Middle frontal gyrus (tissue), 1 donor: Measurements from ENCODE around the gene PDAP1.
"Not testable (repeated sequence)": the region's sequence is repeated elsewhere in the genome, so short reads cannot be mapped to it uniquely, and the experiment has no call there.

ENCODE experiments used
- DNase-seq: peaks from one replicate; pipeline ENCODE4 v3.0.0-alpha.2; 2015; ENCODE audit warnings: low spot score; ENCODE audit errors: extremely low spot score

The PDAP1 gene

GRCh38 chr7:99379693-99380031, 28.7 kb downstream of the PDAP1 start:
- DNase-seq = not testable (repeated sequence)

- no peak for DNase-seq
These were observed 29.3 kb downstream of the PDAP1 start for GRCh38 chr7:99379043-99379577.

DNA sequence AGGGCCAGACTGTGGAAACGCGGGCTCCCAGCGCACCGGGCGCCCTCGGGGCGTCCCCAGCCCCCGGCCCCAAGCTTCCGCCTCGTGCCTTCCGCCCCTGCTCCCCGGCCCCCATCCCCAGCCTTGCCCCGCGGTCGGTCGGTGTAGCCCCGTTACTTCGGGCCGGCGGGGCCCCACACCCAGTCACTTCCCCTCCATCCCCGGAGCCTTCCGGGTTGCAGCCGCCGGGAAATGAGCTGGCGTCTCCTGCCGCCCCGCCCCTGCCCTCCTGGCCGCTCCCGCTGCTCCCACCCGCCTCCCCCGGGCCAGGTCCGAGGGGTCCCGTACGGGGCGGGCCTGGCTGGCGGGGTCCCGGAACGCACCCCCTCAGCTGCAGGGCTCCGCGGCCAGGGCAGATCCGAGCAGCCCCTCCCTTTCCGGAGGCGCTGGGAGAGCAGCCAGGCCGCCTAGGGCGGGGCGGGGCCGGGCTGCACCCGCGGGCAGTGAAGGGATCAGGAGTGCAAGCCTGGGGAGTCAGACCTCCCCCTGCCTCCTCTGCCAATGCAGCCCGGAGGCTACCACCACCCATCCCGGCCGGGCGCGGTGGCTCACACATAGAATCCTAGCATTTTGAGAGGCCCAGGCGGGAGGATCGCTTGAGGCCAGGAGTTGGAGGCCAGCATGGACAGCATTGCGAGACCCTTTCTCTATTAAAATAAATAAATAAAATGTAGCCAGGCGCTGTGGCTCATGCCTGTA, 33.2 kb downstream of the PDAP1 start:
- no peak for DNase-seq

- no peak for DNase-seq
These were observed 34.0 kb downstream of the PDAP1 start, which contains the start of gene ARPC1B for GRCh38 chr7:99374111-99375064. Gene ARPC1B (plus strand): TSS chr7:99374730. CDS start chr7:99385715, 10,985 bp downstream.

GRCh38 chr7:99373091-99374066, 35.0 kb downstream of the PDAP1 start:
- DNase-seq = no peak

- DNase-seq = no peak
These were observed 35.9 kb downstream of the PDAP1 start for GRCh38 chr7:99372275-99373090.

GRCh38 chr7:99371376-99371920, 36.9 kb downstream of the PDAP1 start:
- DNase-seq = no peak

GRCh38 chr7:99369767-99370391, 38.5 kb downstream of the PDAP1 start:
- no peak for DNase-seq

DNA sequence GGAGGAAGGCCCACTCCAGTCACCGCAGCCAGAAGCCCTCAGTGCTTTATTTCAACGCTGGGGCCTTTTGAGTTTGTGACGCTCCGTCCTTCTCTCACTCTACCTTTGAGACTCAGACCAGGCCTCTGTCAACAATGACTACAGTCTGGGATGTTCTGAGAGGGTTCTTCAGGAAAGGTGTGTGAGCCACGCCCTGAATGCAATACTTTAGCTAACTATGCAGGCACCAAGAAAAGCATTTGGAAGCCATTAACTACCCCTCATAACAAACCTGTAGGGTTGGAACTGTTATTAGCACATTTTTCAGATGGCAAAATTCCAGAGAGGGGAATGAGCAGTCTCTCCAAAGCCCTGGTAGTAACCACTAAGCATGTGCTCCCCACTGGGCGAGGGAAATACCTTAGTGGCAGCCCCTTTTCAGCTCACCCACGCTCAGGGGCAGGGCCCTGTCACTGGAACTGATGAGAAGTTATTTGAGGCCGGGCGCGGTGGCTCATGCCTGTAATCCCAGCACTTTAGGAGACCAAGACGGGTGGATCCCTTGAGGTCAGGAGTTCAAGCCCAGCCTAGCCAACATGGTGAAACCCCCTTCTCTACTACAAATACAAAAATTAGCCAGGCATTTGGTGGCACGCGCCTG, 39.5 kb downstream of the PDAP1 start:
- no peak for DNase-seq

DNA sequence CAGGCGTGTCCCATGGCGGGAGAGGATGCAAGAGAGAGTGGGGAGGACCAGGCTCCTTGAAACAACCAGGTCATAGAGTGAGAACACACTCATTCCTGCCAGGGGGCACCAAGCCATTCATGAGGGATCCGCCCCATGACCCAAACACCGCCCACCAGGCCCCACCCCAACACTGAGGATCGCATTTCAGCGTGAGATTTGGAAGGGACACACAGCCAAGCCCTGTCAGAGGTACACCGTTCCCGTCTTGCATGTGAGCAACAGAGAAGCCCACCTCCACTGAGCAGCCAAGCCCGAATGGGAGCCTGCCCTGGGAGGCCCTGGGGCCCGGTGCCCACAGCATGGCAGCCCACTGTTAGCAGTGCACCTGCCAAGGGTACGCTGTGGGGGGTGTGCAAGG, 41.8 kb downstream of the PDAP1 start:
- no peak for DNase-seq

GRCh38 chr7:99365318-99366141, 42.9 kb downstream of the PDAP1 start:
- no peak for DNase-seq

DNA sequence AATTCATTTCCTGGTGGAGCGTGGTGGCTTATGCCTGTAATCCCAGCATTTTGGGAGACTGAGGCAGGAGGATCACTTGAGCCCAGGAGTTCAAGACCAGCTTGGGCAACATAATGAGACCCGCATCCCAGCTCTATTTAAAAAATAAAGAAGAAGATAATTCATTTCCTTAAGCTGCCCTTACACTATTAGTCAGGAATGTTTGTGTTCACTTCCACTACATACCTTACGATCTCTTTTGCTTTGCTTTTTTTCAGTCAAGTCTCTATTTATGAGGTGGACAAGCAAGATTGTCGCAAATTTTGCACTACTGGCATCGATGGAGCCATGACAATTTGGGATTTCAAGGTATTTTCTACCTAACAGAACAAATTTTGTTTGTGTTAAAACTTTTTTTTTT, 45.1 kb downstream of the PDAP1 start:
- no peak for DNase-seq

DNA sequence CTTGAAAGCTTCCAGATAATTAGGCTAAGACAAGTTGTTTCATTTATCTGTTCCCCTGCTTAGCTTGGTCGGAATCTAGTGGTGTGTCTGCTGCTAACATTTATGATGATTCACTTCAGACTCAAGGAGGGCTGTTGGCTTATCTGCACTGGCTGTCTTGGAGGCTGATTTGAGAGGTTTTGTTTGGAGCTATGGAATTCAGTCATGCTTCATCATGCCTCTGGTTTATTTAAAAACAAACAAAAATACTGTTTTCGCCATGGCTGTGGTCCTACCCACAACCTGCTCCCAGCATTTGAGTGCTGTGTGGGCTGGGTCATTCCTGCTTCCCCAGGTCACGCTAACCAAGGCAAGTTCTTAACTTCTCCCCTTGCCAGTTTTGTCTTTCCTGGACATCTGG, 45.6 kb downstream of the PDAP1 start:
- no peak for DNase-seq

- no peak for DNase-seq
These were observed 48.8 kb downstream of the PDAP1 start for GRCh38 chr7:99359465-99360154.

- DNase-seq = not testable (repeated sequence)
These were observed 49.9 kb downstream of the PDAP1 start for GRCh38 chr7:99358521-99358920.

- no peak for DNase-seq
These were observed 50.5 kb downstream of the PDAP1 start for GRCh38 chr7:99357701-99358490.

DNA sequence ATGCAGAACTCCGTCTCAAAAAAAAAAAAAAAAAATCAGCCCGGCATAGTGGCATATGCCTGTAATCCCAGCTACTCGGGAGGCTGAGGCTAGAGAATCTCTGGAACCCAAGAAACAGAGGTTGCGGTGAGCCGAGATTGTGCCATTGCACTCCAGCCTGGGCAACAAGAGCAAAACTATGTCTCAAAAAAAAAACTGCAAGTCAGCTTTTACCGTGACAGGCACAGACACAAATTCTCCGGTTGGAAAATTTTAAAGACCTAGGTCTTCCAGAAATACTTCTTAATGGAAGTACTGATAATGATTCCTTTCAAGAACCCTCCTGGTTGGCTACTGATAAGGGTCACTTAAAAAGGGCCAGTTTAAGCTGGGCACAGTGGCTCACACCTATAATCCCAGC, 53.3 kb downstream of the PDAP1 start:
- DNase-seq = no peak
